ENCODE results near the gene TINAGL1.

GRCh38 chr1:31559715-31560114, 16.6 kb upstream of the TINAGL1 start:
- TF ChIP-seq, protein P1, sequence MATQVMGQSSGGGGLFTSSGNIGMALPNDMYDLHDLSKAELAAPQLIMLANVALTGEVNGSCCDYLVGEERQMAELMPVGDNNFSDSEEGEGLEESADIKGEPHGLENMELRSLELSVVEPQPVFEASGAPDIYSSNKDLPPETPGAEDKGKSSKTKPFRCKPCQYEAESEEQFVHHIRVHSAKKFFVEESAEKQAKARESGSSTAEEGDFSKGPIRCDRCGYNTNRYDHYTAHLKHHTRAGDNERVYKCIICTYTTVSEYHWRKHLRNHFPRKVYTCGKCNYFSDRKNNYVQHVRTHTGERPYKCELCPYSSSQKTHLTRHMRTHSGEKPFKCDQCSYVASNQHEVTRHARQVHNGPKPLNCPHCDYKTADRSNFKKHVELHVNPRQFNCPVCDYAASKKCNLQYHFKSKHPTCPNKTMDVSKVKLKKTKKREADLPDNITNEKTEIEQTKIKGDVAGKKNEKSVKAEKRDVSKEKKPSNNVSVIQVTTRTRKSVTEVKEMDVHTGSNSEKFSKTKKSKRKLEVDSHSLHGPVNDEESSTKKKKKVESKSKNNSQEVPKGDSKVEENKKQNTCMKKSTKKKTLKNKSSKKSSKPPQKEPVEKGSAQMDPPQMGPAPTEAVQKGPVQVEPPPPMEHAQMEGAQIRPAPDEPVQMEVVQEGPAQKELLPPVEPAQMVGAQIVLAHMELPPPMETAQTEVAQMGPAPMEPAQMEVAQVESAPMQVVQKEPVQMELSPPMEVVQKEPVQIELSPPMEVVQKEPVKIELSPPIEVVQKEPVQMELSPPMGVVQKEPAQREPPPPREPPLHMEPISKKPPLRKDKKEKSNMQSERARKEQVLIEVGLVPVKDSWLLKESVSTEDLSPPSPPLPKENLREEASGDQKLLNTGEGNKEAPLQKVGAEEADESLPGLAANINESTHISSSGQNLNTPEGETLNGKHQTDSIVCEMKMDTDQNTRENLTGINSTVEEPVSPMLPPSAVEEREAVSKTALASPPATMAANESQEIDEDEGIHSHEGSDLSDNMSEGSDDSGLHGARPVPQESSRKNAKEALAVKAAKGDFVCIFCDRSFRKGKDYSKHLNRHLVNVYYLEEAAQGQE (IDR thresholded peaks at IDR 0.05; ENCODE audit: insufficient read depth in 1 of 2, low read depth in 2 of 2, low read length in 2 of 2) = no peak
- TF ChIP-seq POLR2AphosphoS5 (IDR thresholded peaks at IDR 0.05; ENCODE audit: low read depth, low read length) = no peak
- no peak for TF ChIP-seq FOXP2 (optimal IDR thresholded peaks at IDR 0.05; ENCODE audit: borderline replicate concordance, extremely low read depth, extremely low read length, insufficient read depth)
- TF ChIP-seq TAF1 (IDR thresholded peaks at IDR 0.05; ENCODE audit: borderline replicate concordance, insufficient read depth, low read length) = no peak
- no peak for TF ChIP-seq SIN3A (IDR thresholded peaks at IDR 0.05; ENCODE audit: borderline replicate concordance, insufficient read depth, low read length)
